HG03108 (cell line): ENCODE results near the gene FAM171A1.
A peak's percentile ranks its signal among the peaks of the same experiment; 100 is the strongest.
"Not testable (repeated sequence)": the region's sequence is repeated elsewhere in the genome, so short reads cannot be mapped to it uniquely, and the experiment has no call there.

Experiments
- ATAC-seq: cut with Tn5 transposase; IDR thresholded peaks from one replicate; pipeline ENCODE4 v1.9.1; 2021; ENCODE audit warnings: moderate library complexity; ENCODE audit not compliant: unreplicated experiment

Gene FAM171A1

DNA sequence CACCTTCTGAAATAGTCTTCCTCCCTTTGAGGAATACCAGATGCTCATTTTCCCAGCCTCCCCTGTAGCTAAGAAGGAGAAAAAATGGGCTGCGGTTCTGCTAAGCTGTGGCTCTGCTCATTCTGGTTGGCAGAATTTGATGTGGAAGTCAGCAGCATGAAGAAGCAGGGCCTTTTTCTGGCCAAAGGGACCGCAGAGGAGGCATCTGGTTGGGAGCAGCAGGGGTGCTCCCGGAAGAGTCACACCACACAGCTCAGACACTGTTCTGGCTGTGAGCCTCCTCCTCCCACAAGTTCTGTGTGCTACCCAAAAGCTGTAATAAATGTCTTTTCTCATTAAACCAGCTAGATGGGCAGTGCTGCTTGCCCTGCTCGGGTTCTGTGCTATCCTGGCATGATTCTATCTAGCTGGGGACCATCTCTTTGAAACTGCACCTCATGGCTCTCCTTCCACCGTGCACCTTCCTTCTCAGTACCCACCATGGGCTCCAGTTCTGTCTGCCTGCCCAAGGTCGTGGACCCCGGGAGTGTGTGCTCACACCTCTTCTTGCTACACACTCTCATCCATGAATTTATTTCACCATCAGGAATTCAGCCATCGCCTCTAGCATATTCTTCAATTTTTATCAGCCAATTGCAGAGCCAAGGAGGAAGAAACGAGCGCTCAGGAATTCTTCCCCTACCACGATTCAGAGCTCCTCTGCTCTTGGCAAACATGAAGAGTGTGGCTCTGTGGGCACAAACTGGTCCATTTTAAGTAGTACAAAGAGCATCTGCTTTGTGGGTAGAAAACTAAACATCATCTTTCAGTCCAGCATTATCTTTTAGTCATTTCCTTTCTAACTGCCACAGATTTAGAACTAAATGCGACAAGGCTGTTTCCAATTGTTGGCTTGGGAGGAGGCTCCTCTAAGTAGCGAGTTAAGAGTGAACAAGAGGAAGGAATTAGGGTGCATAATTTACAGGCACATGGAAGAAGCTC, 76.9 kb downstream of the FAM171A1 start:
- no peak for ATAC-seq

GRCh38 chr10:15290671-15291070, 80.4 kb downstream of the FAM171A1 start:
- no peak for ATAC-seq

GRCh38 chr10:15290150-15290549, 80.9 kb downstream of the FAM171A1 start:
- no peak for ATAC-seq

GRCh38 chr10:15280974-15281373, 90.1 kb downstream of the FAM171A1 start:
- ATAC-seq = no peak

GRCh38 chr10:15280462-15280861, 90.6 kb downstream of the FAM171A1 start:
- no peak for ATAC-seq

DNA sequence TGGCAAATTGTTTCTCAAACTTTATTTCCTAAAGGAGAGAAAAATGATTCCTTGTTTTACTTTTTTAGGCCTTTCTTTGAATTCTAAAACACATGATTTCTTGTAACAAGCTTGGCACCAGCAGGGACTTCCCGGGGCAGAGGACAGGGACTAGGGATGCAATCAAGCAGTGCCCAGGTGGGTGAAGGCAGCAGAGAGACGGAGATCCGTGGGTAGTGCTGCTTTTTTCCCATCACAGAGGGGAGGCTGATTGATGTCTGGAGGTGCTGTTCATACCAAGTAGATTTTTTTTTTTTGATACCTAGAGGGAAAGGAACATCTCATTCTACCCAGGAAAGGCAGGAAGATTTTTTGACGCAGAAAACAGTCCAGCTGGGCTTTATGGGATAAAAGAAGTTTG, 91.9 kb downstream of the FAM171A1 start:
- no peak for ATAC-seq

GRCh38 chr10:15278786-15279185, 92.3 kb downstream of the FAM171A1 start:
- ATAC-seq = no peak

- not testable (repeated sequence) for ATAC-seq
Observed at GRCh38 chr10:15276039-15276438, 95.0 kb downstream of the FAM171A1 start.

- ATAC-seq = not testable (repeated sequence)
Observed at GRCh38 chr10:15269838-15270237, 101.3 kb downstream of the FAM171A1 start.

DNA sequence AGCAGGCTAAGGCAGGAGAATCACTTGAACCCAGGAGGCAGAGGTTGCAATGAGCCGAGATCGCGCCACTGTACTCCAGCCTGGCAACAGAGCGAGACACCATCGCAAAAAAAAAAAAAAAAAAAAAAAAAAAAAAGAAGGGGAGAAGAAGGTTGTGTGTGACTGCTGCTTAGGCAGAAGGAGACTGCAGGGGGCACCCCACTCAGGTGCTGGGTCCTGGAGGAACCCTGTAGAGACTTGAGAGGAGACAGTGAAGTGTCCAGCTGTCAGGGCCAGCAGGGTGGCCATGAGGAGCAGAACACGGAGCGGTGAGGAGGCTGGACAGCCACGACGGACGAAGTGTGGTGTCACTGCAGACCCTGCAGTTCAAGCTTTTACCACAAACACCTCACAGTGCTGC, 103.6 kb downstream of the FAM171A1 start:
- no peak for ATAC-seq

- ATAC-seq = no peak
Observed at GRCh38 chr10:15266117-15266516, 105.0 kb downstream of the FAM171A1 start.

GRCh38 chr10:15265558-15265957, 105.5 kb downstream of the FAM171A1 start:
- ATAC-seq = no peak

DNA sequence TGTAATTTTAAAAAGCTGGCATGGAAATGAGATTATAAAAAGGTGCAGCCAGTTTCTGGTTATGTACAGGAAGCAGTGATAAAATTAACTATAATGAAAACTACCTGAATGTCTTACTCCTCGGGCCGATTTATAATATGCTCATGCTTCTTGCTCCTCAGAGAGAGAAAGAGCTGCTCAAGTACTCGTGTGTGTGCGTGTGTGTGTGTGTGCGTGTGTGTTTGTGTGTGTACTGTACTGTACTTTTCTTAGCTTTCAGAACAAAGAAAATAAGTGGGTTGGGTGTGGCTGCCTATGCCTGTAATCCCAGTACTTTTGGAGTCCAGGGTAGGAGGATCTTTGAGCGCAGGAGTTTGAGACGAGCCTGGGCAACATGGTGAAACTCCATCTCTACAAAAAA, 106.0 kb downstream of the FAM171A1 start:
- no peak for ATAC-seq

- no peak for ATAC-seq
Observed at GRCh38 chr10:15263657-15264323, 107.3 kb downstream of the FAM171A1 start.

DNA sequence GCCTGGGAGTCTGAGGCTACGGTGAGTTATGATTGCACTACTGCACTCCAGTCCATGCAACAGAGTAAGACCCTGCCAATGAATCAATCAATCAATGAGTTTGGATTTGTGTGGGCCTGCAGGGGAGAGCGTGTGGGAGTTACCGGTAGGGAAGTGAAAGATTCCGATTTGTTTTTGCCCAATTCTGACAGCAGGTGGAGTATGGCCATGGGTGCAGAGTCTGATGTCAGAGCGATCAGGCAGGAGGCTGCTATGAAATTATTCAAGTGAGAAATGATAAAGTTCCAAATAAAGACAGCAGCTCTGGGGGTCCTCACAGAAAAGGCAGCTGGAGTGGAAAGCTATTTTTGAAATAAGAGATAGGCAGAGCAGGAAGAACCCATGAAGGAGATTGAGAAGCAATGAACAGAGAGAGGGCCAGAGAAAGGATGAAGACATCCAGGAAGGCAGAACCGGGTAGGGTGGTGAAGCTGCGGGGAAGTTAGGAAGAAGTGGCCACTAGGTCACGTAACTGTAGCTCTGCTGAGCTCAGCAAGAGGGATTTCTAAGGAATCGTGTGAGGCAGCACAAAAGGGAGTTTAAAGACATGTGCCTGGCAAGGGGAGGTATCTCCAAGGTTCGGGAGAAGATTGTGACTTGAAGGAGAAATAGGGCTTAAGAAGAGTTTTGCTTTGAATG, 108.9 kb downstream of the FAM171A1 start:
- no peak for ATAC-seq

GRCh38 chr10:15259136-15259535, 112.0 kb downstream of the FAM171A1 start:
- ATAC-seq = no peak

DNA sequence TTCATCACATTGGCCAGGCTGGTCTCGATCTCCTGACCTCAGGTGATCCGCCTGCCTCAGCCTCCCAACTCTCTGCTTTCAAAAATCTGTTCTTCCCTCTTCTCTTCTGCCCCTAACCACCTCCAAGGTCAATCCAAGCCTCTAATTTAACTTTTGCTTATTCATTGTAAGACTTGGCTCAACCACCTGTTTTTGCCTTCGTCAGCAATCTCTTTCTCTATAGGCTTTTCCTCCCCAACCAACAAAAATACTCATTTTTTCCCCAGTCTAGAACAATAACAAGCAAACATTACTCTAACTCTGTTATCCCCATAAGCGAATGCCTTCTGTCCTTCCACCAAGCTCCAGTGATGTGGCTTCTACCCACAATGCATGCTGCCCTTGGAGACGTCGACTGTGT, 112.8 kb downstream of the FAM171A1 start:
- ATAC-seq = no peak

DNA sequence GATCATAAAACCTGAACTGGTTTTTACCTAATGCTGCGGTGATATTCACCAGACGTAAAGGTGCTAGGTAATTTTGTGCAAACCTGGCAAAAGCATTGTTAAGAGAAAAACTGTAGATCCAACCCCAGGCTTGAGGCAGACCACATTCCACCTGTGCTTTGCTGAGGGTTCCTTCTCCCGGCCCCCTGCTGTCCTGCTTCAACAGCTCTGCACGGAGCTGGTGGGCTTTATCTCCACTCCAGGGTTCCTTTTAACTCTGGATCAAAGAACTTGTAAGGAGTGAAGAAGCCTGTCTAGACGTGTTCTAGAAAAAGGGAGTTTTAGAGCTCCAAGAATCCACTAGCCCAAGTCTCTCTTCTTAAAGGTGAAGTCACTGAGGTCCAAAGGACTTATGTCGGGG, 115.1 kb downstream of the FAM171A1 start:
- no peak for ATAC-seq

- peak; percentile 86 for ATAC-seq
Observed at GRCh38 chr10:15254808-15255648, 116.1 kb downstream of the FAM171A1 start.

GRCh38 chr10:15253951-15254807, 116.9 kb downstream of the FAM171A1 start:
- peak; percentile 39 for ATAC-seq
